HL-60/S4 (cell line): ENCODE data around the gene ARNT2.
"Not testable (repeated sequence)": the region's sequence is repeated elsewhere in the genome, so short reads cannot be mapped to it uniquely, and the experiment has no call there.

ENCODE experiments used
- in situ Hi-C: fragments of 300-500 bp; cut with MboI; formaldehyde crosslinking; loops from 2 replicates; pipeline ENCODE4 v1.14.3; 2022; ENCODE audit warnings: low sequenced_read_pairs

ARNT2 gene

GRCh38 chr15:80507638-80508316 is 103.6 kb downstream of the ARNT2 start:
- in situ Hi-C loops, result no loop called here

- in situ Hi-C loops, result no loop called here
Observed at GRCh38 chr15:80508783-80509182, 104.6 kb downstream of the ARNT2 start.

DNA sequence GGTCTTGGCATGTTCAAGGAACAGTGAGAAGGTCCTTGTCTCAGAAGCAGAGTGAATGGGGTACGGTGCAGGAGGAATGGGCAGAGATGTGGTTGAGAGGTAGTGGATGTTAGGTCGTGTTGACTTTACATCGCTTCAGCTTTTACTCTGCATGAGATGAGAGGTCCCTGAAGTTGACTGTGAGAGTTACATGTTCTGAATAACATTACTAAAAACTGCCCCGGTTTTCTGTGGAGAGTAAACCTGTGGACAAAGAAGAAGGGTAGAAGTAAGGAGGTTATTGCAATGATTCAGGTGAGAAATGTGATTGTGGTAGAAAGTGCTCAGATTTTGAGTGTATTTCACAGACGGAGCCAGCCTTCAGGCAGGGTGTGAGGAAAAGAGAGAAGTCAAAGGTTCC is 105.6 kb downstream of the ARNT2 start:
- in situ Hi-C loops, result no loop called here

- in situ Hi-C loops, result not testable (repeated sequence)
Observed at GRCh38 chr15:80510985-80511384, 106.8 kb downstream of the ARNT2 start.

- in situ Hi-C loops, result no loop called here
Observed at GRCh38 chr15:80512726-80513660, 108.8 kb downstream of the ARNT2 start.

DNA sequence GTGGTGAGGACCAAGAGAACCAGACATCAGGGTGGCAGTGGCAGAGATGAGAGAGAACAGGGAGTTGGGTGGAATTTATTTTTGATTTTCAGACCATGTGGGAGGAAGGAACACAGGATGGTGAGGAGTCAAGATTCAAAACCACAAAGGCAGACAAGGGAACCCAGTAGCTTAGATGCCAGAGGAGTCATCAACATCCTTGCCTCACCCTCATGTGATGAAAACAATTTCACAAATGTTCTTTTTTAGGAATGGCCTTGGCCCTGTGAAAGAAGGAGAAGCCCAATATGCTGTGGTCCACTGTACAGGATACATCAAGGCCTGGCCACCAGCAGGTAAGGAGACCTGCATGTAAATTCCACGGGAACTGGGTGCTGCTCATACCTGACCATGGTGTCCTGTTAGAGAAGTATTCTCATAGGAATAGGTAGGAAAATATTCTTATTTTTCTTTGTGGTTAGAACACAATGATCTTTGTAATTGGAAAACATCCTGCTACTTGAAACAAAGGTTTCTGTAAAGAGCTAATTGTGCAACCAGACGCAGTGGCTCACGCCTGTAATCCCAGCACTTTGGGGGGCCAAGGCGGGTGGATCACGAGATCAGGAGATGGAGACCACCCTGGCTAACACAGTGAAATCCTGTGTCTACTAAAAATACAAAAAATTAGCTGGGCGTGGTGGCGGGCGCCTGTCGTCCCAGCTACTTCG is 110.0 kb downstream of the ARNT2 start:
- in situ Hi-C loops, result no loop called here

DNA sequence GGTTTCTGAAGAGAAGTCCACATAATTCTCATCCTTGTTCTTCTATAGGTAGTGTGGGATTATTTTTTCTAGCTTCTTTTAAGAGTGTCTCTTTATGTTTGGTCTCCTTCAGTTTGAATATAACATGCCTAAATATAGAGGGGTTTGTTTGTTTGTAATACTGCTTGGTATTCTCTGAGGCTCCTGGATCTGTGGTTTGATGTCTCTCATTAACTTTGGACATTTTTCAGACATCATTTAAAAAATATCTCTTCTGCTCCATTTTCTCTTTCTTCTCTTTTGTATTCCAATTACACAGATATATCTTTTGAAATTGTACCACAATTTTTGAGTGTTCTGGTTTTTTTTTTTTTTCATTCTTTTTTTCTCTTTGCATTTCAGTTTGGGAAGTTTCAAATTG is 113.1 kb downstream of the ARNT2 start:
- in situ Hi-C loops, result no loop called here

DNA sequence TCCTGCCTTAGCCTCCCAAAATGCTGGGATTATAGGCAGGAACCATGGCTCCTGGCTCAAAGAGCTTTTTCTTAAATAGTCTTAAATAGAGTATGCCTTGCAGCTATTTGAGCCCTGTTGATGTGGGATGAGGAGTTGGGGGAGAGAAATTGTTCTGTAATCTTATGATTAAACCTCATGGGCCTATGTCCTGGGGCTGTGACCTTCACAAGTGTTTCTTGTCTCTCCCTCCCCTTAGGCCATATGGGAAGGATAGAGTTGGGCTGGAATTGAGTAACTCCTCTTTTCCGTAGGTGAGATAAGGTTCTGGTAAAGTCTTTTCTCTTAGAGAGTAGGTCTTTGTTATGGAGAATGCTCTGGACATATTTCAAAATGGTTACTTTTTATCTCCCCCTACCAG is 114.3 kb downstream of the ARNT2 start:
- in situ Hi-C loops, result no loop called here

DNA sequence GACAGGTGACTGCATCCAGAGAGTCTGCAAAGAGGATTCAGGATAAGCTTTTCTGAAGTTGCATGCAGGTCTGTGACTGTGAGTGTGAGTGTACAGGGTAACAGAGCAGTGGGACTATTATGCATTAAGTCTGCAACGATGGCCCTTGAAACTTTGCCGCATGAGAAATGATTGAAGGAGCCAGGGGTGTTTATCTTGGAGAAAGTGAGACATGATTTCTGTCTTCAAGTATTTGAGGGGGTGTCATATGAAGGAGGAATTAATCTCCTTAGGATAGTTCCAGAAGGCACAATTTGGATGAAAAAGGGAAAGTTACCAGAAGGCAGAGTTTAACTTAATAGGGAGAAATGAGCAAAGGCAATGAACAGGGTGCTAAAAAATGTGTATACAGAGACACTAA is 119.6 kb downstream of the ARNT2 start:
- in situ Hi-C loops, result no loop called here

DNA sequence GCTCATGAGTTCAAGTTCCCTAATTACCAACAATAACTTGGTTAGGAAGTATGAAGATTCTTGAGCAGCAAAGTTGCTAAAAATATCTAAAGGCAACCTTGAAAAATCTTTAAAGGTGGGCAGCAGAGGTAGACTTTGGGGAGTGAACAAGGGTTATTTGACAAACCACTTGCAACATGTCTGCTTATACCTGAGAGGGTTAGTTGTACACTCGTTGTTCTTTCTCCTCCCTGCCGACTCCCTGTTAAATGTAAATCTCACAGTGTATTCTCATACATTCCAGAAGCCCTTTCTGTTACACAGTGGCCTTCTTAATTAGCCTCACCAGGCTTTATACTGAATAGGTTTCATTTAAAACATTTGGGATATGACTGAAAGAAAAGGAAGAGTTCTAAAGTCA is 121.7 kb downstream of the ARNT2 start:
- in situ Hi-C loops, result no loop called here

DNA sequence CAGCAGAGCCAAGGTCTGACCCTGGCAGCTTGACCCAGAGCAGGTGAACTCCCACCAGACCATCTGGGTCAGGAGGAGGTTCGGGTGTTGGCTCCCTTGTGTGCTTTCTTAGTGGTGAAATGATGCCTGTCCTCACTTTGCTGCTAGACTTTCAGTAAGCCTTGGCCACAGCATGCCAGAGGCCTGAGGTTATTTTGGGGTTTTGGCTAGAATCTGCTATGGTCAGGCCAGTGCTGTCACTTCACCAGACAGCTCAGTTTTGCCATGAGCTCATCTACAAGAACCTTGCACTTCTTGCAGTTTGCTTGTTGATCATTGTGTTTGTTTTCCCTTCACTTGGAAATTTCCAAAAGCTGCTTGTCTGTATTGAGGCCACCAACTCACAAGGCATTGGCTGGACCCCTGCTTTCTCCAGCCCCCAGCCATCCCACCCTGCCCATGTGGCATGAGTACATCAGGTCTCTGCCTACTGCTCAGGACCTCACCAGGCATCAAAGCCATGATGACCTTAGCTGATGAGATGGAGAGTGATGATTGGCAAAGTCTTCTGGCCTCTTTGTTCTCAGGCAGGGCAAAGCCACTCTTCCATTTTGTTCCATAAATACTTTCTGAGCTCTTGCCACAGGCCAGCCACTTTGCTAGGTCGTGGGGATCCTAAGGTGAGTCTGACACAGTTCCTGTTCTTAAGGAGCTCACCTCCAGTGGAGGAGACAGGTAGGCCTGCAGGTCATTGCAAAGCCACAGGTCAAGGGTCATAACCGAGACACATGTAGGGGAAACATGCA is 122.6 kb downstream of the ARNT2 start:
- in situ Hi-C loops, result no loop called here

DNA sequence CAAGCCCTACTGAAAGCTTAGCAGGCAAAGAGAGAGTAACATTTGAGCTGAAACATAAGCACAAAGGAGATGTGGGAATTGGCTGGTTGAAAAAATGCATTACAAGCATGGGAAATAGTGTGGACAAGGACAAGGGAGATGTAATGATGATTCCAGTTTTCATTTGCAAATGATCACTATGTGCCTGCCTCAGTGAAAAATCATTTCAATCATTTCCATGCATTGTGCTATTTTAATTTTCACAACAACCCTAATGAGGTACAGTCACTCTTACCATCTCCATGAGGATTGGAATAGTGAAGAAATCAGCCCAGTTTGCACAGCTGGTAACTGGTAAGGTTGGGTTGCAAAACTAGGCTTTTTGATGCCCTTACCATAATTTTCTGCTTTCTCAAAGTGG is 123.2 kb downstream of the ARNT2 start:
- in situ Hi-C loops, result no loop called here

DNA sequence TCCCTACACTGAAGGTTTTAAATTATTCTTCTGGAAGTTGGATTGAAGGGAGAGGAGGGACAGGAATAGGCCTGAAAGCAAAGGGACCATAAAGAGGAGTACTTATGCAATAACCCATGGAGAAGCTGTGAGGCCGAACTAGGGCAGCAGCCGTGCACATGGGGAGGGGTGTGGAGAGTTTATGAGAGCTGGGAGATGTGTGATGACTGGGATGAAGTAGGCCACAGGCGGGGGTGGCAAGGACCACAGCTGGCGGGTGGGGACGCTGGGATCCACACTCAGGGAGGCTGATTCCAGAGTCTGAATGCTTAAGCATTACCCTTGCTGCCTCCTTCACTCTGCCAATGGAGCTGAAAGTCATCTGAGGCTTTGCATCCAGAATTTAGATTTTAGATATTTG is 123.8 kb downstream of the ARNT2 start:
- in situ Hi-C loops, result no loop called here

DNA sequence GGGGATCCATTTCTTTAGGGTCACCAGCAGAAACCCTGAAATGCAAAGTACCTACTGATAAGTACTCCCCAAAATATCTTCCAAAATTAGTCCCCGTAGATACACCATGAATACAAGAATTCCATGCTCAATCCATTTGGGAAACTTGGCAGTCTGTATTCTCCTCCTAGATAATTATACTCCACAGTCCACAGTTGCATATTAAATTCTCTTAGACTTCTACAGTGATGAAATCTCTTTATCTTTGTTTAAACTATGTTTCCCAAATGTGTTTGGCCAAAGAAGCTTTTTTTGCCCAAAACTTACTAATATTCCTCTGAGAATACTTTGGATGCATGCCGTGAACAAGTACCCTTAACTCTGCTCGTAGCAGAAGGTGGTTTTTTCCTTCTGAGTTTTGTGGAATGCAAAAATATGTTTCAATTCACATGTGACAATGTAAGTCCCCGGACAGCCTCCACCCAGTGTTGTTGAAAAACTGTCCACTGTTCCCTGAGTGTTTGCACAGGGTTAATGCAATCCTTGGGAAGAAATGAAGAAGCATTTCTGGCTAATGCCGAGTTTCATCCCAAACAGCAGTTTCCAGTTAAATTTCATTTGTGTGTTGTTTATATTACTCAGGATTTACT is 126.7 kb downstream of the ARNT2 start:
- in situ Hi-C loops, result no loop called here

DNA sequence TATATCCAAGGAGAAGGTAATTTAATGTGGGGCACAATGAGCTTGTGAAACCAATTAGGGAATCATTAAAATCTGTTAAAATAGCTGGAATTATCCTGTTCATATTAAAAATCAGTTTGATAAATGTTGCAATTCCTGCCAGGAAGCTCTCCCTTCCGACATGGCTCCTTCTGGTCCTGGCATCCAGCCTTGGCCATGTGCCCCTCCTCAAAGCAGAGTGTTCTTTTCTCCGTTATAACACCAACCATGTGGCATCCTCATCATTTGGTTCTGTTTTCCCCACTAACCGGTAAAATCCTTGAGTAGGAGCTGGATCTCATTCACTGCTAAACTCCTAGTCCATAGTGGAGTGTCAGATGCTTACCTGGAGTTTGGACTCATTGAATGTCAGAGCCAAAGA is 127.2 kb downstream of the ARNT2 start:
- in situ Hi-C loops, result no loop called here

- in situ Hi-C loops, result no loop called here
Observed at GRCh38 chr15:80531796-80532195, 127.6 kb downstream of the ARNT2 start.

DNA sequence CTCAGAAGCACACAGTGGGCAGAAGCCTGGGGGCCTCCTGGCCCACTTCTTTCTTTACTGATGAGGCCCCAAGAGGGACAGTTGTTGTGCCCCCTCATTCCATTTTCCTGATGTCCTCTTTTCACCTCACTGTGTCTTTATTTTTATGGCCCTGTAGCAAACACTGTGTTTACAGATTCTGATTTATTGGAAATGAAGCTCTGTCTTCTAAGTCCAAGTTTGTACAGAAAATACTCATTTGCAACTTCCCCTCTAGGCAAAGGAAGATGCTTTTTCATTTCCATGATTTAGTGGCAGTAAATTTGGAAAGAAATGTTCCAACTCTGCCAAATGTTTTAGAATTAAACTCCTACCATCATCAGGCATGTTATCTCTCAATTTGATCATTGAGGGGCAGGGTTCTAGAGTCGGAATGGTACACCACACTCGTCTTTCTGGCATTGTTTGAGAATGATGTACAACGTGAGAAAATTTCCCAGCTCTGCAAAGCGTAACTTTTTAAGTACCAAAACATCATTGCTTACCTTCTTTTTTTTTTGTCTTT is 129.7 kb downstream of the ARNT2 start:
- in situ Hi-C loops, result no loop called here

DNA sequence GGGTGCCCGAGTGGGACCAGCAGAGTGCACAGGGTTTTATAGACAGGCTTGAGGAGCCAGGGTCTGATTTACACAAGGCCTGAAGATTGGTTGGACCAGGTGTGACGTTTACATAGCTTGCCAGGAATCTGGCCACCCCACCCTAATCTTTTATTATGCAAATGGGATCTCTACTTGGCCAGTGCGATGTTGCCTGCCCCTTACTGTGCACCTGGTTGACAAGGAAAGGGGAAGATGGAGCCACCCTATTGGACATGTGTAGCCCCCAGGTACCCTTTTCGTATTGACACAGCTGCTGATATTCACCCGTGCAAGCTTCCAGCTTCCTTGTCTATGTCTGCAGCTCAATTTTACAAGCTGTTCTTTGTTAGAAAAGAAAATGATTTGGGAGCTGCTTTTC is 132.0 kb downstream of the ARNT2 start:
- in situ Hi-C loops, result no loop called here

DNA sequence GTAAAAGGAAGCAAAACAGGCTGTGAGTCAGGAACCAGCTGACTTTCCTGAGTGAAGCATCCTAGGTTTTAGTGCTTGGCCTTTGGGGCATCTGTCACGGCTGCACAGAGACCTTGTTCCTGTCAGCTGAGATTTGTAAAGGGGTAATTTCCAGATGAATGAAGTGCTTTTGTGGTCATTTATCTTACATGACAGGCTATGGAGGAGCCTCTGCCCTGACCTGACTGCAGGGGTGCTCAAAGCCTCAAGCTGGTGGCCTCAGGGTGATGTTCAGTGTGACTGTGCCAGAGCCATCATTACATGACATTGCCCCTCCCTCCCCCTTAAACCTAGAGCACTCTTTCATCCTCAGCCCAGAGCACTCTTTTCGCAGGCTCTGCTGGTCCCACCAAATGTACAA is 132.5 kb downstream of the ARNT2 start:
- in situ Hi-C loops, result no loop called here

GRCh38 chr15:80545078-80545477 is 140.9 kb downstream of the ARNT2 start:
- in situ Hi-C loops, result no loop called here
